SIG-M5 treated with dmso at 0.1 percent for 504 hours (cell line): Measurements from ENCODE around the gene ENGASE.

Experiments used
- DNase-seq: peaks from one replicate; lab custom pipeline; 2025; ENCODE audit not compliant: unreplicated experiment; lab: John Stamatoyannopoulos, UW

The ENGASE gene

GRCh38 chr17:79135011-79135410 lies 60.4 kb downstream of the ENGASE start:
- no peak for DNase-seq

- no peak for DNase-seq
Measured at GRCh38 chr17:79135628-79136405, 61.2 kb downstream of the ENGASE start.
